OCI-LY1 (cell line): ENCODE measurements around the gene FAM107B.

Experiments
- EZH2 ChIP-seq: fragments of 200-600 bp; sonication (generic), shearing (Covaris generic); IDR thresholded peaks from 2 replicates; pipeline ENCODE4 v1.8.0; 2017; ENCODE audit warnings: borderline replicate concordance, mixed run types, mild to moderate bottlenecking, antibody characterized with exemption, low read length, moderate library complexity, mixed read lengths
- TF ChIP-seq, protein P1 (sequence below): fragments of 200-600 bp; sonication (generic), shearing (Covaris generic); IDR thresholded peaks from 2 replicates; pipeline ENCODE4 v1.5.1; 2017; ENCODE audit warnings: mild to moderate bottlenecking, antibody characterized with exemption, low read length, moderate library complexity, mixed read lengths

DNA sequence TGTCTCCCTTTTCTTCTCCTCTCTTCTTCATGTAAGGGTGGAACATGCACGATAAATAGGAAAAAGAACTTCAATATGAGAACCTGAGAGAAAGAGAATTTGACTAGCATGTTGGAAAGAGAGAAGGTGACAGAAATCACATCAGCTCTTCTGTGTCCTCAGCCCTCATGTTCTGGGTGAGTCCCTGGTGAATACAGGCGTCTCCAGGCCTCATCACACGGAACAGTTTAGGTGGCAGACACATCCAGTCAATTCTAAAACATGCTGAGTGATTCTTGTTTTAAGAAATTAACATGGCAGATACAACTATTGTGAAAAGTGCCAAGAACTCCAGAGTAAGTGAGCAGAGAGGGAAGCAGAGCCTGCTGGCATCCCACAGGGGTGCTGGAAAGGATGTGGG is 96.1 kb downstream of the FAM107B start:
- TF ChIP-seq EZH2, result no peak
- TF ChIP-seq, protein P1, sequence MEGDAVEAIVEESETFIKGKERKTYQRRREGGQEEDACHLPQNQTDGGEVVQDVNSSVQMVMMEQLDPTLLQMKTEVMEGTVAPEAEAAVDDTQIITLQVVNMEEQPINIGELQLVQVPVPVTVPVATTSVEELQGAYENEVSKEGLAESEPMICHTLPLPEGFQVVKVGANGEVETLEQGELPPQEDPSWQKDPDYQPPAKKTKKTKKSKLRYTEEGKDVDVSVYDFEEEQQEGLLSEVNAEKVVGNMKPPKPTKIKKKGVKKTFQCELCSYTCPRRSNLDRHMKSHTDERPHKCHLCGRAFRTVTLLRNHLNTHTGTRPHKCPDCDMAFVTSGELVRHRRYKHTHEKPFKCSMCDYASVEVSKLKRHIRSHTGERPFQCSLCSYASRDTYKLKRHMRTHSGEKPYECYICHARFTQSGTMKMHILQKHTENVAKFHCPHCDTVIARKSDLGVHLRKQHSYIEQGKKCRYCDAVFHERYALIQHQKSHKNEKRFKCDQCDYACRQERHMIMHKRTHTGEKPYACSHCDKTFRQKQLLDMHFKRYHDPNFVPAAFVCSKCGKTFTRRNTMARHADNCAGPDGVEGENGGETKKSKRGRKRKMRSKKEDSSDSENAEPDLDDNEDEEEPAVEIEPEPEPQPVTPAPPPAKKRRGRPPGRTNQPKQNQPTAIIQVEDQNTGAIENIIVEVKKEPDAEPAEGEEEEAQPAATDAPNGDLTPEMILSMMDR, result no peak
